AML-193 (cell line): ENCODE measurements around the gene CTH.
A peak's percentile ranks its signal among the peaks of the same experiment; 100 is the strongest.
"Not testable (repeated sequence)": the region's sequence is repeated elsewhere in the genome, so short reads cannot be mapped to it uniquely, and the experiment has no call there.

Source experiments
- DNase-seq, 2 experiments: peaks; one replicate each; lab custom pipeline; 2025; lab: John Stamatoyannopoulos, UW

Gene CTH

DNA sequence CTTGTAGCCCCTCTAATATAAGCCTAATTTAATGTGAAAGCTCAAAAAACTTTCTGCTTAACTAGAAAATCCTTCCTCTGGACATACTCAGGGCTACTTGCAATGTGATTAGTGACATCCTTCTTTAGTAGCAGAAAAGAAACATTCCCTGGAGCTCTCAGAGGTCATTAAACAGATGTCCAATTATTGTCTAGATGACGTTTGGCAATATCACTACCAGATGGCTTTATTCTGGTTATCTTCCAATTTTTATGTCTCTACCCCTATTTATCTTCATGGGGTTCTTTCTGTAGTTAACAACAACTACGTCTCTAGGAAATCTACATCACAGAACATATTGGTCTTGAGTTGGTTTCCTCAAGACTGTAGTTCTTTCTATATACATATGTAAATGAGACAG, 44.2 kb downstream of the CTH start:
- DNase-seq, result no peak

DNA sequence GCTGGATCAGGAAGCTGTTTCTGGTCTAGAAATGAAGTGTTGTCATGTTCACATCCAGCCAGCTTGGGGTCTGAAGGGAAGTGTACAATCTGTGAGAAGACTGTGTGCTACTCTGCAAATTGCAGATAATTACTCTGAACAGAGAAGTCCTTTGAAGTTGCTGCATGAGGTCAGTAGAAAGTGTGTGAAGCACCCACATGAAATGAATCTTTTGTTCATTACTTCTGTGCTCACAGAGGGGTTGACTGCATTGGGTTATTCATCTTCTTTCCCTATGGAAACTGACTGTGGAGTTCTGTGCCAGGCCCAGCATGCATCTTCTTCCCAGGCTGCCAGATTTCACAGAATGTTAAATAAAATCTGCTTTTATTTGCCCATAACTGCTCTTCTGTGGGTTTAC, 47.1 kb downstream of the CTH start:
- DNase-seq, result no peak

DNA sequence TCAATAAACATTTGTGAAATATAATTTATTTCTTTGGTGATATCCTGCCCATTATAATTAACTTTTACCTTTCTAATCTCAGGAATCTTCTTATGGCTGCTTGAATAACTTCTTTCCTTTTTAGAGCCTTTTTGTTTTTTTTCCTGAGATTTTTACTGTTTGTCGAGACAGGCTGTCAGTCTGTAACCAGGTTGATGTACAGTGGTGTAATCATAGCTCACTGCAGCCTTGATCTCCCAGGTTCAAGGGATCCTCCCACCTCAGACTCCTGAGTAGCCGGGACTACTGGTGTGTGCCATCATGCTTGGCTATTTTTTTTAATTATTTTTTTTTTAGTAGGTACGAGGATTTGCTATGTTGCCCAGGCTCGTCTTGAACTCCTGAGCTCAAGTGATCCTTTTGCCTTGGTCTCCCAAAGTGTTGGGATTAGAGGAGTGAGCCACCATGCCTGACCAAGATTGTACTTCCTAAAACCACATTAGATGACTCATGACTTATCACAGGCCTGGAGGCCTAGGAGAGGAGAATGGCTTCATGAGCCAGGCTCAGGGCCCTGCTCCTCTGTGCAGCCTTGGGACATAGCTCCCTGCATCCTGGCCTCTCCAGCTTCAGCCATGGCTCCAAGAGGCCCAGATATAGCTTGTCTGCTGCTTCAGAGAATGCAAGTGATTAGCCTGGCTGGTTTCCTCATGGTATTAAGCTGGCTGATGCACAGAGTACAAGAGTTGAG, 48.6 kb downstream of the CTH start:
- no peak for DNase-seq

DNA sequence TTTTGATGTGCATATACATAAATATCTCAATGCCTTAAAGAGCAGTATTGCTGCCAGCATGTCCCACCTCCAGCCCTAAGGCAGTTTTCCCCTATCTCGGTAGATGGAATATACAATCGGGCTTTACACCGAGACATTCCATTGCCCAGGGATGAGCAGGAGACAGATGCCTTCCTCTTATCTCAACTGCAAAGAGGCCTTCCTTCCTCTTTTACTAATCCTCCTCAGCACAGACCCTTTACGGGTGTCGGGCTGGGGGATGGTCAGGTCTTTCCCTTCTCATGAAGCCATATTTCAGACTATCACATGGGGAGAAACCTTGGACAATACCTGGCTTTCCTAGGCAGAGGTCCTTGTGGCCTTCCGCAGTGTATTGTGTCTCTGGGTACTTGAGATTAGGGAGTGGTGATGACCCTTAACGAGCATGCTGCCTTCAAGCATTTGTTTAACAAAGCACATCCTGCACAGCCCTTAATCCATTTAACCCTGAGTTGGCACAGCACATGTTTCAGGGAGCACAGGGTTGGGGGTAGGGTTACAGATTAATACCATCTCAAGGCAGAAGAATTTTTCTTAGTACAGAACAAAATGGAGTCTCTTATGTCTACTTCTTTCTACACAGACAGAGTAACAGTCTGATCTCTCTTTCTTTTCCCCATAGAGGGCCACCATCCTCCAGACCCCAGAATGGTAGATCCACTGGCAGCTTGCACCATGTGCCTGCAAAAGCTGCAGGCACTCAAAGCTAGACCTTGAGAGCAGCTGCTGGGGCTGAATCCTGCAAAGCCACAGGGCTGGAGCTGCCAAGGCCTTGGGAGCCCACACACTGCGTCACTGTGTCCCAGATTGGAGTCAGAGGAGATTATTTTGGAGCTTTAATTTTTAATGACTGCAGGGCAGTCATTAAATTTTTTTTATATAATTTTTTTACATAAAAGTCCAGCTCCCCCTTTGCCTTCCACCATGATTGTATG, 50.0 kb downstream of the CTH start:
- DNase-seq, result not testable (repeated sequence)

DNA sequence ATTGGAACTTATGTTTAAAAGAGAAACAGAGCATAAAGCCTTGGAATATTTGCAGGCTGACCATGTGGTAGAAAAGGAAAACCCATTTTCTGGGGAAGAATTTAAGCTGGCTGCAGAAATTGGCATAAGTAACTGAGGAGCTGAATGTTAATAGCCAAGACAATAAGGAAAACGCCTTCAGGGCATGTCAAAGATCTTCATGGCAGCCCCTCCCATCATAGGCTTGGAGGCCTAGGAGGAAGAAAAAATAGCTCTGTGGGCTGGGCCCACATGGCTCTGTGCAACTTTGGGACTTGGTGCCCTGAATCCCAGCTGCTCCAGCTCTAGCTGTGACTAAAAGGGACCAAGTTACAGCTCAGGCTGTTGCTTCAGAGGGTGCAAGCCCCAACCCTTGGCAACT, 51.5 kb downstream of the CTH start:
- DNase-seq, result no peak

DNA sequence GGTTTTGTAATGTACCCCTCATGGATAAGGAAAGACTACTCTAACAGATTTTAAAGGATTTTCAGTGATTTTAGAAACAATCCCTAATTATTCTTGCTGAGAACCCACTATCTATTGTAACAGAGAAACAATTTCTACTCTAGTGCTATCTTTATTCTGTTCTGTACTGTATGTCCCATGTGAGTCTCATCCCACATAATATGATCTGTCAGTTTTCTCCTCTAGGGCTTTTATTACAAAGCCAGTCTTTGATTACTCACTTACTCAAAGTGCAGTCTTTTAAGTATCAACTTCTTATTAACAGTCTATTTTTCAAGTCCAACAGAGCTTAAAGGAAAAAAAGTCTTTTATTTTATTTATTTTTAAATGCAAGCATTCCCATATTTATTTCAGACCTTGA, 54.8 kb downstream of the CTH start:
- DNase-seq, result no peak

DNA sequence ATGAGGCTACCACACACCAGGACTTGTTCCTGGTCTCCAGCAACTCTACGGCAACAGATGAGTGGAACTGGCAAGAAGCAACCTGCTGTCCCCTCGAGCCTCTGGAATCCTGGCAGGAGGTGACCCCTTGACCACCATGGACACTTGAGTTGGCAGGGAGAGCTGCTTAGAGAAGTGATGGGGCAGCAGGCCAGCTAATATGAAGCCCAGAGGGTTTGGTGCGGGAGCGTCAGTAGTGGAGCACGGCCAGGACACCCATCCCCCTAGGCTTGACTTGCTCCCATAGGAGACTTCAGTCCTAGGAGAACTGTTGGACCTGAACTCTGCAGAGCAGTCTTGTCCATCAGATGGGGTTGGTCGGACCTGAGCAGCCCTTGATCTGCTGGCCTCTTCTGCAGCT, 56.5 kb downstream of the CTH start:
- no peak for DNase-seq

DNA sequence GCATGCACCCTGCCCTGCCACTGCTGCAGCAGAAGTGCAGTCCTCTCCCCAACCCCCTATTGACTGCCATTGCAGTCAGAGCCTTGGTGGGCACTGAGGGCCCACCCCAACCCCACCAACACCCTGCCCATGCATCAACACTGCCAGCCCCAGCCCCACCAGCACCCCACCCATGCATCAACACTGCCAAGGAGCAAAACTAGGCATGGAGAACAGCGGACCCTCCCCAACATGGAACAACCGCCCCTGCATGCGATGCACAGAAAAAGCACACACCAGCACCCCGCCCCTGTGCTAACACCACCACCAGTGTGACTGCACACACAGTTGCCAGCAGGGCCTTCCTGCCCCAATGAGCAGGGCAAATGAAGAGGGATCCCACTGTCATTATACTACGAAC, 57.1 kb downstream of the CTH start:
- DNase-seq, result no peak

DNA sequence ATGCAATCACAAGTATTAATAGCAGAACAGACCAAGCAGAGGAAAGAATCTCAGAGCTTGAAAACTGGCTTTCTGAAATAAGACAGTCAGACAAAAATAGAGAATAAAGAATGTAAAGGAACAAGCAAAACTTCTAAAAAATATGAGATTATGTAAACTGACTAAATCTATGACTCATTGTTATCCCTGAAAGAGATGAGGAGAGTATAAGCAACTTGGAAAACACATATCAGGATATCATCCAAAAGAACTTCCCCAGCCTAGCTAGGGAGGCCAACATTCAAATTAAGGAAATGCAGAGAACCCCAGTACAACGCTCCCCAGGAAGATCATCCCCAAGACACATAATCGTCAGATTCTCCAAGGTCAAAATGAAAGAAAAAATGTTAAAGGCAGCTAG, 58.1 kb downstream of the CTH start:
- not testable (repeated sequence) for DNase-seq

DNA sequence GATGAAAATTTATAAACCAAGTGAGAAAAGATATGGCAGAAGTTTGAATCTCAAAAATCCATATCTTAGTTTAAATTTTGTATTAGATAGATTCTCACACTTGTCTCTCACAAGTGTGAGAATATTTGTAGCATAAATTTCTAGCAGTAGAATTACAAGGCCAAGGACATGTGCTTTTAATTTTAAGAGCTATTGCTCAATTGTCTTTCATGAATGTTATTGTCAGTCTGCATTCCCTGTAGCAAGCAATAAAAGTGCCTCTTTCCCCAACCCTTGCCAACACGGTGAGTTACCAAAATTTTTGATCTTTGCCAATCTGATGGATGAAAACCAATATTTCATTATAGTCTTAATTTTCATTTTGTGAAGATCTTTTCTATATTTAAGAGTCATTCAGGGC, 64.0 kb downstream of the CTH start:
- no peak for DNase-seq

DNA sequence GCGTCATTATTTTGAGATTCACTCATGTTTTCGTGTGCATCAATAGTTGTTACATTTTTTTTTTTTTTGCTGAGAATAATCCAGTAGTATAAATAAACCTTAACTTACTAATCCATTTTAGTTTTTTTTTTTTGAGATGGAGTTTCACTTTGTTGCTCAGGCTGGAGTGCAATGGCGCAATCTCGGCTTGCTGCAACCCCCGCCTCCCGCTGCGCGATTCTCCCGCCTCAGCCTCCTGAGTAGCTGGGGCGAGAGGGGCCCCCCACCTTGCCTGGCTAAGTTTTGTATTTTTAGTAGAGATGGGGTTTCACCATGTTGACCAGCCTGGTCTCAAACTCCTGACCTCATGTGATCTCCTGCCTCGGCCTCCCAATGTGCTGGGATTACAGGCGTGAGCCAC, 66.0 kb downstream of the CTH start:
- DNase-seq, result no peak

DNA sequence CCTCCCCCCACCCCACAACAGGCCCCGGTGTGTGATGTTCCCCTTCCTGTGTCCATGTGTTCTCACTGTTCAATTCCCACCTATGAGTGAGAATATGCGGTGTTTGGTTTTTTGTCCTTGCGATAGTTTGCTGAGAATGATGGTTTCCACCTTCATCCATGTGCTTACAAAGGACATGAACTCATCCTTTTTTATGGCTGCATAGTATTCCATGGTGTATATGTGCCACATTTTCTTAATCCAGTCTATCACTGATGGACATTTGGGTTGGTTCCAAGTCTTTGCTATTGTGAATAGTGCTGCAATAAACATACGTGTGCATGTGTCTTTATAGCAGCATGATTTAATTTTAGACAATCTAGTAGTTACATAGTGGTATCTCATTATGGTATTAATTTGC, 66.8 kb downstream of the CTH start:
- not testable (repeated sequence) for DNase-seq

DNA sequence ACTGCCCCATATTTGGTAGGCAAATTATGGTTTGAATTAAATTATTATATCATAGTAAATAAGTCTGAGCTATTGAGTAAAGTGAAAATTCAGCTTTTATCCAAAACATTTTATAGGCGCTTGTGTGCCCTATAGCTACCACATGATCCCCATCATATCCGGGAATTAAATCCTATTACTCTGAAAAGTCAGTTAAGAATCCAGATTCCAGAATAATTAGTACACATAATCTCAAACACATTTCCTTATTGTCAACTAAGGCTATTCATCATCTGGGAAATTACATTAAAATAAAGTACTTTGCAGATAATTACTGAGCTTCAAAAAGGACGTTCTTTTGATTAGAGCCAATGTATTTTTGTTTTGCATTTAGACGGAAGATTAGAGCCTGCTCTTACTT, 72.3 kb downstream of the CTH start:
- DNase-seq, result no peak

DNA sequence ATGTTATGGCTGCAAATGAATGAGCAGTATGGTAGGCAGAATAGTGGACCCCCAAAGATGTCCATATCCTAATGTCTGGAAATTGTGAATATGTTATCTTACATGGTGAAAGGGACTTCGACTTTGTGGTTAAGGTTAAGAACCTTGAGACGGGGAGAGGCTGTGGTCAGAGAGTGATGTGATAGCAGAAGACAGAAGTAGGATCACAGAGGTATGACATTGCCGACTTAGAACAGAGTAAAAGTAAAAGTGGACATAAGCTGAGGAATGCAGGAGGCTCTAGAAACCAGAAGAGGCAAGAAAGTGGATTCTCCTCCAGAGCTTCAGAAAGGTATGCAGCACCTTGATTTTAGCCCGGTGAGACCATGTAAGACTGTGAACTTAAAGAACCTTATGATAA, 74.6 kb downstream of the CTH start:
- no peak for DNase-seq

DNA sequence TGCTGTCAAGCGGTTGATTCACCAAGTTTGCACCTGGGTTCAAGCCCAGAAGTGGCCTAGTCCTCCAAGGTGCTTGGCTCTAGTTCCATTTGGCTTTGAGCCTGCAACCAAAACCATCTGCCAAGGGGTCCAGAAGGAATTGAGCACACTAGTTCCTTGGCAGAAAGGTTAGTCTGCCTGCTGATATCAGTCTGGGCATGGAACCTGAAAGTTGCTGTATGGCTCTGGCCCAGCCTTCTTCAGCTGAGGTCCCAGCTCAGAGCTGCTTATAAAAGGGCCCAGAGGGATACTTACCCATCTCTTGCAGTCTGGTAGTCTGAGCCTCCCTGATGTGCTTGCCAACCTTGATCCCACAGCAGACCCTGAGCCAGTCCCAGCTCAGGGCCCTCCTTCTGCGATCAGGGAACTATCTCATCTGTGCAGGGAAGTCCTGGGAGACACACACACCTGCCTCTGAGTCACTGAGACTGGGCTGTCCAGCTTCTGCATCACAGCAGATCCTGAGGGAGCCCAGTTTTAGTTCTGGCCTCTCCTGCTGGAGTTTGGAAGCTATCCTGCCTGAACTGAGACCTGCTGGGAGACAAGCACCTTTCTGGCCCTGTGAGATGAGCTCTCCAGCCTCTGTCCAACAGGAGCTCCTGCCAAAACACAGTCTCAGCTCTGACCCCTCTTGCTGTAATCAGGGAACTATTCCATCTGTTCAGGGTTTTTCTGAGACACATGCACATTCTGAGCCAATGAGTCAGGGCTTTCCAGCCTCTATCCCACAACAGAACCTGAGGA, 75.8 kb downstream of the CTH start:
- DNase-seq, result no peak

DNA sequence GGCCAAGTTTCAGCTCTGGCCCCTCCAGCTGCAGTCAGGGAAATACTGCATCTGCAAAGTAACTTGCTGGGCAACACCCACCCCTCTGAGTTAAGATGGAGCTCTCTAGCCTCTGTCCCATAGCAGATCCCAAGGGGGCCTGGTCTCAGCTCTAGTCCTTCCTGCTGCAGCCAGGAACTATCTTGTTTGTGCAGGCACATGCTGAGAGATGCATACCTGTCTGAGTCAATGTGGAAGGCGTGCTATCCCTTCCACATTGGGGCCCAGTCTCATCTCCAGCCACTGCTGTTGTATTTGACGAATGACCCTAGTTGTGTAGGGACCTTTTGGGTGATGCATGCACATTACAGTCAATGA, 76.4 kb downstream of the CTH start:
- no peak for DNase-seq

DNA sequence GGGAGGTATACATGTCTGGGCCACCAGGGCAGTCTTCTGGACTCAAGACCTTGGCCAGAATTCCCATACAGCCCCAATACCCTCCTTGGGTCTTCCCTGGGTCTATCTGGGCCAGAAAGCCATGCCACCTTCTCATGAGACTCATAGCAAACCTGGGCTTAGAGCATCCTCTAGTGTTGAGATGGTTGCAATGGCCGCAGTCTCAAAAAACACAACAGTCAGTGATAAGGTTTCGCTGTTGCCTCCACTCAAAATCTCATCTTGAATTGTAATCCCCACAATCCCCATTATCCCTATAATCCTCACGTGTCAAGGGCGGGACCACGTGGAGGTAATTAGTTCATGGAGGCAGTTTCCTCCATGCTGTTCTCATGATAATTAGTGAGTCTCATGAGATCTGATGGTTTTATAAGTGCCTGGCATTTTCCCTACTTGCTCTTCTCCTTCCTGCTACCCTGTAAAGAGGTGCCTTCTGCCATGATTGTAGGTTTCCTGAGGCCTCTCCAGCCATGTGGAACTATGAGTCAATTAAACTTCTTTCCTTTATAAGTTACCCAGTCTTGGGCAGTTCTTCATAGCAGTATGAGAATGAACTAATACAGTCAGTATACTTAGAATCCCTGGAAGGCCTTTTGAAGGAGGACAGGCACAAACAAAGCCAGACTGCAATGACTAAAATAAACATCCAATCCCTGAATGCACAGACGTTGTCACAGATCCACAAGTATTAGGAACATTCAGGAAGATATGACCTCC, 77.0 kb downstream of the CTH start:
- peak; percentile 31 to 42 for DNase-seq
